ENCODE measurements around the gene ZNF837.
A peak's percentile ranks its signal among the peaks of the same experiment; 100 is the strongest.

Gene ZNF837

DNA sequence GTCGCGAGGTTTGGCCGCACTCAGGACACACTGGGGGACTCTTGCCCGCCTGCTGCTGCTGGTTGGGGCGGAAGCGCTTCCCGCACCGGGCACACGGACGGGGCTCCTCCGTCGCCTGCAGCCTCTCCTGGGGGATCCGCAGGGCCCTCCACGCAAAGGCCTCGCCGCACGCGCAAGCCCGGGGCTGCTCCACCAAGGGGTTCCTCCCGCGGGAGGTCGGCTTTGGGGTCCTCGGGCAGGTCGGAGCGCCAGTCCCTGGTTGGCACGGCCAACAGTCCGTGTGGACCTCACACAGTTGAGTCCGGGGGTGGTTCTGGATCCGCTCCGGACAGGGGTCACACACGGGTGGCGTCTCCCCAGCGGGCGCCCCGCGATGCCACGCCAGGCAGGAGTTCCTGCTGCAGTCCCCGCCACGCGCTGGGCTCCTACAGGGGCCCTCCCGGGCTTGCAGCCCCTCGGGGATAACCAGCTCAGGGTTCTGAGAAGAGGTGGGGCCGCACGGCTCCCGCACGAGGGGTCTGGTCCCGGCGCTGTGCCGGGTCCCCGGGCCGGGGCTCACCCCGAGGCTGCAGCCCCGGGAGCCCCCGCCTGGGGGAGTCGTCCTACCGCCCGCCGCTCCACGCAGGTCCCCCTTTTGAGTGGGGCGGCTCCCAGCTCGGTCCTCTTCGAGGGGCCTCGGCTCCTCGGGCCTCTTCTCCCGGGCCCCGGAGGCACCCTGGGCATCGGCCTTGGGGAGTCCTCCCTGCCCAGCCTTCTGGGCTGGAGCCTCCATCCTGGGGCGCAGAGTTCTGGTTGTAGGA is 12.1 kb downstream of the ZNF837 start:
- no peak for DNase-seq (ENCODE audit: low read depth)

- DNase-seq (ENCODE audit: low read depth) = no peak
Measured at GRCh38 chr19:58367698-58368454, 13.0 kb downstream of the ZNF837 start.

- no peak for DNase-seq (ENCODE audit: low read depth)
Measured at GRCh38 chr19:58366585-58367430, 14.0 kb downstream of the ZNF837 start.

GRCh38 chr19:58364146-58364545 is 16.7 kb downstream of the ZNF837 start:
- DNase-seq (ENCODE audit: low read depth) = no peak

DNA sequence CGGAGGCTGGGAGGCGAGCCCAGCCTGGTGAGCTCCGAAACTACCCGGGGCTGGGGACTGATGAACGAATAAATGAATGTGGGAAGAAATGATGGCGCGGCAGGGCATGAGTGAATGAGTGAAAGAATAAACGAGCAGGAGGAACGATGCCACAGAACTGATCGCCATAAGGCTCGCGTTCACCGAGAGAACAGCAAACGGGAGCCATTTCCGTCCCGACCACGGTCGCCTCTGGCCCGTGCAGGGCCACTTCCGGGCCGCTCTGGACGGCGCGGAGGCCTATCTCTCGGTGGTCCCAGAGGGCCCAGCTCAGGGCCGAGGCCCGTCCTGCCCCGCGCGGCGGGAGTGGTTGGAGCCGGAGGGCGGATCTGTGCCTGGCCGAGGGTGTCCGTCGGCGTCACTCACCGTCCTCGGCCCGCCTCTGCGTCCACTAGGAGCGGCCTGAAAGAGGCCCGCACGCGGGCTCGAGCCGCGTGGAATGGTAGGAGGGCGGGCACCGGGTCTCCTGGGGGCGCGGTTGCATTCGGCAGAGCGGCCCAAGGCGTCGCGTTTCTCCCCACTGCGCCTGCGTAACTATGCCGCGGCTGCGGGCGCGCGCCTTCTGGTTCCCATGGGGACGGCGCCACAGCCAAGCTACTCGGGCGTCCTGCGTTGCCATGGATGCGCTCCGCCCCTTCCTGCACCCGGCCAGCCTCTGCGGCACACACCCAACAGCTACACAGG is 18.4 kb downstream of the ZNF837 start, which contains the start of gene ZNF497:
TSS of gene ZNF497 (minus strand) at position 480 of the 723 bp plus-strand sequence. CDS start 5,116 bp downstream, outside the sequence.
- DNase-seq (ENCODE audit: low read depth) = peak; percentile 91

GRCh38 chr19:58361900-58362271 is 18.9 kb downstream of the ZNF837 start:
- DNase-seq (ENCODE audit: low read depth) = no peak

- no peak for DNase-seq (ENCODE audit: low read depth)
Measured at GRCh38 chr19:58357481-58358145, 23.2 kb downstream of the ZNF837 start.

DNA sequence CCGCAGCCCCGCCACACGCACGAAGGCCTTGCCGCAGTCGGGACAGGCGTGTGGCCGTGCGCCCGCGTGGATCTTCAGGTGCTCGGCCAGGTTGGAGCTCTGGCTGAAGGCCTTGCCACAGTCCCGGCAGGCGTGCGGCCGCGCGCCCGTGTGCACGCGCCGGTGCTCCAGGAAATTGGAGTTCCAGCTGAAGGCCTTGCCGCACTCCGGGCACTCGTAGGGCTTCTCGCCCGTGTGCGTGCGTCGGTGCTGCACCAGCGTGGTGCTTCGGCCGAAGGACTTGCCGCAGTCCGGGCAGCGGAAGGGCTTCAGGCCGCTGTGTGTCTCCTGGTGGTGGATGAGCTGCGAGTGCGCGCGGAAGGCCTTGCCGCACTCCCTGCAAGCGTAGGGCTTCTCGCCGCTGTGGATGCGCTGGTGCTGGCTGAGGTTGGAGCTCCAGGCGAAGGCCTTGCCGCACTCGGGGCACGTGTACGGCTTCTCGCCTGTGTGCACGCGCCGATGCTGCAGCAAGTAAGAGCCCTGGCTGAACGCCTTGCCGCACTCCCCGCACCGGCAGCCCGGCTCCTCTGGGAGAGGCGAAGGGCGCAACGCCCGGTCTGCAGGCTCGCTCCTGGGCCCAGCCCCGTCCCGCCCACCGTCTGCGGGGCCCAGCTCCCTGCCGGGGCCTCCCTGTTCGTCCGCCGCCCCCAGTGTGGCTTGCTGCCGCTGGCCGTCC is 23.9 kb downstream of the ZNF837 start:
- no peak for DNase-seq (ENCODE audit: low read depth)

GRCh38 chr19:58355908-58356765 is 24.7 kb downstream of the ZNF837 start:
- DNase-seq (ENCODE audit: low read depth) = no peak

DNA sequence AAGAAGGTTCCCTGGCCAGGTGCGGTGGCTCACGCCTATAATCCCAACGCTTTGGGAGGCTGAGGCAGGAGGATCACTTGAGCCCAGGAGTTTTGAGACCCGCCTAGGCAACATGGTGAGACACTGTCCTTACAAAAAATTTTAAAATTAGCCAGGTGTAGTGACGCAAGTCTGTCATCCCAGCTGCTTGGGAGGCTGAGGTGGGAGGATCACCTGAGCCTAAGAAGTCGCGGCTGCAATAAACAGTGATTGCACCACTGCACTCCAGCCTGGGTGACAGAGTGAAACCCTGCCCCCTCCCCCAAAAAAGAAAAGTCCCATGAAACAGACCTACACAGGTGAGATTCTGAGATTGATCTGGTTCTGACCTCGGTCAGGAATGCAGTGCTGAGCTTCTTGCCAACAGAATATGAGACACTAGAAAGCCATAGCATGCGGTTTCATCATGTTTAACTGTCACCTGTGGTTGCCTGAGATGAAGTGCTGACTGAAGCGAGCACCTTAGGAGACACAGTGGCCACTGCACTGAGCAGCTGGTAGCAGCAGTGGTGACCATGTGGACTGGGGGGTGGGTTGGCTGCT is 25.5 kb downstream of the ZNF837 start:
- DNase-seq (ENCODE audit: low read depth) = no peak

DNA sequence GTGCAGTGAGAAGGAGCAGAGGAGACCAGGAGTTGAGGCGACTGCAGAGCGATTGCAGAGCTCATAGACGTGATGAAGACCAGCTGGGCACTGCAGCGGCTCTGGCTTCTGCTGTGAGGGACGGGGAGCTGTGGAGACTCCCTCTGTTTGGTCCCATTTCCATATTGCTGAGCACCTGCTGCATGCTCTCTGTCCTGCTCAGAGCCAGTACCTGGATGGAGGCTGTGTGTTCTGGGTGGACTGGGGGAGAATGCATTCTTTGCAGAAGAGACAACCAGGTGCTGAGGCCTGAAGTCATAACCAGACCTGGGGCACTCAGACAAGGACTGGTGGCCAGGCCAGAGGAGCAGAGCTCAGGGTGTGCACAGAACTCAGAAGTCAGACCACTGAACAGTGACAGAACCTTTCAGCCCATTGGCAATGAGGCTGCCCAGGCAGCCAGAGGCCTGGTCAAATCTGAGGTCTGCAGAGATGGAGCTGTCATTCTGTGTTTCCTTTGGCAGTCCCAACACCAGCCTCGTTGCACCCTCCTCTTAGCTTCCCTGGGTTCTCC is 26.3 kb downstream of the ZNF837 start:
- DNase-seq (ENCODE audit: low read depth) = no peak

DNA sequence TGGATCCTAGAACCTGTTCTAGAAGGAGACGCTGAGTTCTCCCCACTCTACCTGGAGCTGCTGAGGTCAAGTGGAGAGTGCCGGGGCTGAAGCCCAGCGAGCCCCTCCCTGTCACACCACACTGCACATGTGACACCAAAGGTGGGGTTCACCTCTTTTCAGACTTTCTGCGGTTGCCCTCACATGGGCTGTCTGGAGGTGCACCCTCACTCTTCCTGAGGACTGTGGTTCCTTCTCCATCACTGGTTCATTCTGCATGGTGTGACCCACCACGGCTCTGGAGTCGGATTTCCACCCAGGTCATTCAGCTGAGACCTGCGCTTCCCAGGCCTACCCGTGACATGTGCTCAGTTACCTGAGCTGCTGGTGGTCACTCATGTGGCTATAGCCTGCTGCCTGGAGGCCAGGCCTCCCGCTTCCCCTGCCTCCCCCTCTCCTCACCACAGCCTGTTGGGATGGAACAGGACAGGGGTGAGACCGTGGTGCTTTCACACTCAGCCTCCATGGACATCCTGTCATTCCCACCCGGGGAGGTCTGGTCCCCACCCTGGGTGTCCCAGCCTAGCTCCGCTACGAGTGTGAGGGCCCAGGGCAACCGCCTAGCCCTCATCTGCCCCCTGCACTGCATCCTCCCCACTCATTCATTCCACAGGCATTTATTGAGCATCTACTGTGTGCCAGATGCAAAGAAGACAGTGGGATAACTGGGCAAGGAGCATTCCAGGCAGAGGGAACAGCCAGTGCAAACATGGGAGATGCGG is 26.9 kb downstream of the ZNF837 start:
- no peak for DNase-seq (ENCODE audit: low read depth)

DNA sequence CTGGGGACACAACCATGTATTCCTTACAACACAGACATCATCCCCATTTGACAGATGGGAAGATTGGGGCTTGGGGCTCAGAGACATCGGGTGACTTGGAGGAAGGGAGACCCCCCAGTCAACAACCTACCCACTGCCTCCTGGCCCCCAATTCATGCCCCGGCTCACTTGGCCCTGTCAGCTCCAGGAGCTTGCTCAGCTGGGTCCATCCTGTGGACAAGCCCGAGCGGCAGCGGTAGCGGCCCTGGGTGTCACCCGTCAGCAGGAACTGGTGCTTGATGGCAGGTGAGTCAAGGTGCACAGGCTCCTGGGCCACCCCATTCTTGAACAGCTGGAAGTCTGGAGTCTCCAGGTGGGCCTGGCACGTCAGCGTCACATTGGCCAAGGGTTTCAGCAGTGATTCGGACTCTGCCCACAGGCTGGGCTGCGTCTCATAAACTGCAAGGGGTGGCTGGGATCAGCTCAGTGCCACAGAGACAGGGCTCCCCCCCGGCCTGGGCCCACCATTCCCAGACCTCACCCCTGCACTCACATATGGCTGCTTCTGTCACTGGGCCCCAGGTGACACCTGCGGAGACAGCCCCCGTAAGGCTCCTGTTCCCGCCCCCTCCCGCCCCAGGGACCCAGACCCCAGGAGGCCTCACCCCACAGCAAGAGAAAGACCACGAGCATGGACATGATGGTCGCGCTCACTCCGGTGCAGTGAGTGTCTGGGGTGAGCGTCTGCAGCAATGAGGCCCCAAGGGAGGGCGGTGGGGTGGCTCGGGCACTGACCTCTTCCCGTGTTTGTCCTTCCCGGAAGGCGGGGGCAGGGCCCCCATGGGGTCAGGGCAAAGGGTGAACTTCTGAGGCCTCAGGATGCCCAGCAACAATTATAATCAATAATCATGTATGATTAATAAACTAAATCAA is 27.8 kb downstream of the ZNF837 start, which contains the start of gene A1BG:
TSS of gene A1BG (minus strand) at position 733 of the 912 bp plus-strand sequence. CDS start at position 678, 55 bp downstream.
- no peak for DNase-seq (ENCODE audit: low read depth)

GRCh38 chr19:58351990-58352755 is 28.7 kb downstream of the ZNF837 start:
- no peak for DNase-seq (ENCODE audit: low read depth)

DNA sequence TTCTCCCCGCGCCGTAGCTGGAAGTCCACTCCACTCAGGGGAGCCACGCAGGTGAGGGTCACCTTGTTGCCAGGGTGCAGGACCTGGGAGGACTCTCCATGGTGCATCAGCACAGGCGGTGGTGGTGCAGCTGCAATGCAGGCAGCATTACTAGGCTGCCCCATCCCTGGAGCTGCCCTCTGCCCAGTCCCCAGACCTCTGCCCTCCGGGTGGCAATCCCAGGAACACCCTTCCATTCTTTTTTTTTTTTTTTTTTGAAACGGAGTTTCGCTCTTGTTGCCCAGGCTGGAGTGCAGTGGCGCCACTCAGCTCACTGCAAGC is 29.3 kb downstream of the ZNF837 start:
- no peak for DNase-seq (ENCODE audit: low read depth)

GRCh38 chr19:58350871-58351557 is 29.8 kb downstream of the ZNF837 start:
- DNase-seq (ENCODE audit: low read depth) = no peak
